Uterus (tissue), 4 donors: ENCODE data around the gene TMEM41B. TPM values are rescaled to one million over a fixed set of nuclear protein-coding genes. Genes with fewer than 3 reads are reported as not detected.
A peak's percentile ranks its signal among the peaks of the same experiment; 100 is the strongest.
"Not testable (repeated sequence)": the region's sequence is repeated elsewhere in the genome, so short reads cannot be mapped to it uniquely, and the experiment has no call there.

Source experiments
- DNase-seq, 2 donors: peaks; one replicate each; pipeline ENCODE4 v3.0.0-alpha.2; 2019 to 2020
- H3K27ac ChIP-seq, 2 donors: fragments of 200-600 bp; sonication (generic); 1 replicate in 1 of 2; 2 replicates in 1 of 2; pipeline ENCODE4 v1.5.1; 2016 to 2018
- H3K27me3 ChIP-seq, 2 donors: fragments of 200-600 bp; sonication (generic); one replicate each; pipeline ENCODE4 v1.5.1; 2018 to 2019; ENCODE audit warnings: control low read depth in 1 of 2
- H3K36me3 ChIP-seq, 2 donors: fragments of 200-600 bp; sonication (generic); one replicate each; pipeline ENCODE4 v1.5.1; 2019; ENCODE audit warnings: control low read depth in 1 of 2
- H3K4me1 ChIP-seq, 2 donors: fragments of 200-600 bp; sonication (generic); one replicate each; pipeline ENCODE4 v1.5.1; 2018 to 2019; ENCODE audit warnings: control low read depth in 1 of 2
- H3K4me3 ChIP-seq, 2 donors: fragments of 200-600 bp; sonication (generic); 1 replicate in 1 of 2; 2 replicates in 1 of 2; pipeline ENCODE4 v1.5.1; 2018 to 2019; ENCODE audit warnings: mild to moderate bottlenecking in 1 of 2
- H3K9me3 ChIP-seq, 2 donors: fragments of 200-600 bp; sonication (generic); one replicate each; pipeline ENCODE4 v1.5.1; 2019; ENCODE audit warnings: control low read depth in 1 of 2
- CTCF ChIP-seq, 4 experiments: fragments of 200-600 bp in 2 of 4; fragments of 450-650 bp in 2 of 4; sonication (generic) in 2 of 4; IDR thresholded peaks; one replicate each; pipeline ENCODE4 v1.5.1; 2016 to 2019; ENCODE audit warnings: antibody characterized with exemption in 4 of 4, mild to moderate bottlenecking in 2 of 4, moderate library complexity in 1 of 4
- POLR2A ChIP-seq, 2 donors: fragments of 450-650 bp; IDR thresholded peaks; one replicate each; pipeline ENCODE4 v1.6.1; 2016; ENCODE audit warnings: antibody characterized with exemption in 2 of 2, mild to moderate bottlenecking in 1 of 2, moderate library complexity in 1 of 2
- intact Hi-C: fragments of 100-400 bp; cut with DNase I; formaldehyde crosslinking; loops from one replicate; pipeline ENCODE4 v1.15.1; 2023; ENCODE audit warnings: low total_unique reads
- total RNA-seq, 4 donors: library from RNA; depleted of rRNA in 3 of 4; stranded (reverse); fragments of >200 nt in 3 of 4; gene quantifications; one replicate each; pipeline versions ENCODE4 v1.1.0 to v1.2.4, GENCODE V29; 2014 to 2023
- donor health status: DM: yes; HTN: yes; CAD: no.

TMEM41B gene, protein sequence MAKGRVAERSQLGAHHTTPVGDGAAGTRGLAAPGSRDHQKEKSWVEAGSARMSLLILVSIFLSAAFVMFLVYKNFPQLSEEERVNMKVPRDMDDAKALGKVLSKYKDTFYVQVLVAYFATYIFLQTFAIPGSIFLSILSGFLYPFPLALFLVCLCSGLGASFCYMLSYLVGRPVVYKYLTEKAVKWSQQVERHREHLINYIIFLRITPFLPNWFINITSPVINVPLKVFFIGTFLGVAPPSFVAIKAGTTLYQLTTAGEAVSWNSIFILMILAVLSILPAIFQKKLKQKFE
- total RNA-seq = 10 to 100 TPM; 16.5 to 54.8 (median 24.4) TPM

- no peaks in the 10 kb centered on the region for H3K27me3 ChIP-seq
- peak; percentile 97 to 99 for DNase-seq
- TF ChIP-seq POLR2A (IDR thresholded peaks at IDR 0.05) = peak; percentile 84 to 85
- TF ChIP-seq CTCF (IDR thresholded peaks at IDR 0.05) = peak in 2 of 4 experiments; percentile 9 to 21
- intact Hi-C loops = no loop called here
- no peaks in the 10 kb centered on the region for H3K36me3 ChIP-seq
- peaks cover 0 to 12% of the 10 kb centered on the region in 2 donors for H3K4me1 ChIP-seq
- H3K4me3 ChIP-seq = peak within 1 kb of the TSS; percentile 94 to 96
- H3K27ac ChIP-seq = peak within 1 kb of the TSS; percentile 80 to 81
- no peaks in the 10 kb centered on the region for H3K9me3 ChIP-seq
These were observed at the start of gene TMEM41B for GRCh38 chr11:9314291-9315077. Gene TMEM41B (minus strand): TSS chr11:9314593. CDS start chr11:9314441, 152 bp downstream.

- intact Hi-C loops = no loop called here
- H3K4me3 ChIP-seq = no peak overlapping the region
- TF ChIP-seq POLR2A (IDR thresholded peaks at IDR 0.05) (no peak), CTCF (IDR thresholded peaks at IDR 0.05) (no peak)
- H3K4me1 ChIP-seq = no peaks in the 10 kb centered on the region
- H3K27ac ChIP-seq = no peak overlapping the region
- DNase-seq = no peak
- no peaks in the 10 kb centered on the region for H3K27me3 ChIP-seq
- H3K9me3 ChIP-seq = no peaks in the 10 kb centered on the region
- H3K36me3 ChIP-seq = no peaks in the 10 kb centered on the region
These were observed 48.0 kb upstream of the TMEM41B start for GRCh38 chr11:9362393-9362863.

- H3K27me3 ChIP-seq, H3K4me3 ChIP-seq, intact Hi-C loops, DNase-seq, H3K4me1 ChIP-seq, H3K9me3 ChIP-seq, H3K36me3 ChIP-seq, H3K27ac ChIP-seq: not testable (repeated sequence)
These were observed 46.6 kb upstream of the TMEM41B start for GRCh38 chr11:9360862-9361622.

DNA sequence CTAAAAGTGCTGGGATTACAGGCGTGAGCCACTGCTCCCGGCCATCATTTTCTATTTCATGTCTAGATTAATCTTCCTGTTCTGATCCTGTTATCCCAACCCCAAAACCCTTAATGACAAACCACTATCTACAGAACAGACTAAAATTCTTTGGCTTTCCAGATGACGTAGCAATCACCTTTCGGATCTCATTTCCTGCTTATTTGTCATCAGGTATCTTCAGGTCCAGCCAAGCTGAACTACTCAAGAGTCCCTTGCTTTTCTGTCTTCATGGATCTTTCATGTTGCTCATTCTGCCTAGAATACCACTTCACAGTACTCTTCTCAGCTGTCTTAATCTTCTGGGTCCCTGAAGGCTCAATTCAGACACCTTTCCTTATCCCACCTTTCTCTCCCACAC, 42.6 kb upstream of the TMEM41B start:
- H3K27me3 ChIP-seq = no peaks in the 10 kb centered on the region
- H3K4me3 ChIP-seq = no peak overlapping the region
- H3K27ac ChIP-seq = no peak overlapping the region
- no peaks in the 10 kb centered on the region for H3K36me3 ChIP-seq
- intact Hi-C loops = no loop called here
- H3K9me3 ChIP-seq = no peaks in the 10 kb centered on the region
- H3K4me1 ChIP-seq = no peaks in the 10 kb centered on the region
- DNase-seq = no peak
- TF ChIP-seq CTCF (IDR thresholded peaks at IDR 0.05) = no peak
- no peak for TF ChIP-seq POLR2A (IDR thresholded peaks at IDR 0.05)

DNA sequence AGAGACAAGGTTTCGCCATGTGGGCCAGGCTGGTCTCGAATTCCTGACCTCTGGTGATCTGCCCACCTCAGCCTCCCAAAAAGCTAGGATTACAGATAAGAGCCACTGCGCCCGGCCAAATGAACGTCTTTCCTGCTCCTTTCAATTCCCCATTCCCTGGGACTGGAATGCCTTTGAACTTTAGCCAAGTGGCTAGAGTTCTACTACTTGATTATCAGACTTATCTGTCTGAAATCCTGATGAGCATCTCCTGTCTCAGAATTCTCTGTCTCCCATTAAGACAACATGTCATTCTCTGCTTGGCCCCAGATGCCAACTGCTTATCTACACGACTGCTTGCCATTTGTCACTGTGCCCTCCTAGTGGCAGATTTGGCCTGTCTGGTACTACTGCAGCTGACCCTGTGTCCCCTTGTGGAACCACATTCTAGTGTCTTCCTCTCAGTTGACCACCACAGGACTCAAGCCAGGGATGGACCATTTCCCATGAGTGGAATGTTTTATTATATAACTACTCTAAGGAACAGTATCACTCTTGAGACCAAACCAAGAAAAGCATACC, 37.0 kb upstream of the TMEM41B start:
- Histone ChIP-seq H3K4me3 (no peak overlapping the region), H3K4me1 (no peaks in the 10 kb centered on the region), H3K27ac (no peak overlapping the region), H3K36me3 (no peaks in the 10 kb centered on the region), H3K27me3 (no peaks in the 10 kb centered on the region), H3K9me3 (no peaks in the 10 kb centered on the region)
- intact Hi-C loops = no loop called here
- TF ChIP-seq POLR2A (IDR thresholded peaks at IDR 0.05) (no peak), CTCF (IDR thresholded peaks at IDR 0.05) (no peak)
- no peak for DNase-seq

DNA sequence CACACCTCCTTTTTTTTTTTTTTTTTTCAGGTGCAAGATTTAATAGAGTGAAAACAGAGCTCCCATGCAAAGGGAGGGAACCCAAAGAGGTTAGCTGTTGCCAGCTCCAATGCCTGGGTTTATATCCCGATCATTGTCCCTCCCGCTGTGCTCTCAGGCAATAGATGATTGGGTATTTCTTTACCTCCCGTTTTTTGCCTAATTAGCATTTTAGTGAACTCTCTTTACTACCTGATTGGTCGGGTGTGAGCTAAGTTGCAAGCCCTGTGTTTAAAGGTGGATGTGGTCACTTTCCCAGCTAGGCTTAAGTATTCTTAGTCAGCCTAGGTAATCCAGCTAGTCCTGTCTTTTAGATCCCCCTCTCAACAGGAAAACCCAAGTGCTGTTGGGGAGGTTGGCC, 33.4 kb upstream of the TMEM41B start:
- H3K4me3 ChIP-seq, intact Hi-C loops, H3K36me3 ChIP-seq, H3K27me3 ChIP-seq, H3K27ac ChIP-seq, DNase-seq, H3K9me3 ChIP-seq, H3K4me1 ChIP-seq: not testable (repeated sequence)
